Keratinocyte (primary cell): ENCODE results near the gene NRSN1.

Source experiments
- EZH2 ChIP-seq: IDR thresholded peaks from one replicate; pipeline ENCODE4 v1.6.1; 2012; ENCODE audit warnings: inconsistent platforms, mild to moderate bottlenecking, low read length, moderate library complexity
- TF ChIP-seq, protein P1 (sequence below), 3 experiments: IDR thresholded peaks in 1 of 3; conservative IDR thresholded peaks in 1 of 3; optimal IDR thresholded peaks in 1 of 3; 2 replicates in 2 of 3; 3 replicates in 1 of 3; pipeline versions ENCODE3 to v1.5.1; 2011; ENCODE audit warnings: low read length in 3 of 3, mild to moderate bottlenecking in 3 of 3, moderate library complexity in 2 of 3, control low read depth in 1 of 3, inconsistent platforms in 1 of 3; ENCODE audit not compliant: insufficient read depth in 2 of 3; ENCODE audit errors: extremely low read depth in 1 of 3

DNA sequence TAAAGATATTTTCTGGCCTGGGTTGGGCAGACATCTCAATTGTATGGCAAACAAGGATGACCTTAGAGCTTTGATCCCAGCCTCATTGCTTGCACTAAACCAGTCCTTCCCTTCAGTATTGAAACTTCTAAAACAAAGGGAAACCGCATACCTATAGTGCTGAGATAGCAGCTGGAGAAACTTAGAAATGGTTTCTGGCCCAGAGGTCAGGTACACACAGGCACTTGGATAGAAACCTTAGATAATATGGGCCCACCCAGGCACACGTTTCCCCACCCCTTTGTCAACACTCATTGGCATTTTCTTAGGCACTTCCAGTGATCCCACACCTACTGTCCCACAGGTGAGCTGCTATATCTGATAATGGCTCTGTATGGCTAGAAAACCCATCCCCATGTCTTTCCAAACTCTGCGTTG lies 22.1 kb downstream of the NRSN1 start:
- TF ChIP-seq, protein P1, sequence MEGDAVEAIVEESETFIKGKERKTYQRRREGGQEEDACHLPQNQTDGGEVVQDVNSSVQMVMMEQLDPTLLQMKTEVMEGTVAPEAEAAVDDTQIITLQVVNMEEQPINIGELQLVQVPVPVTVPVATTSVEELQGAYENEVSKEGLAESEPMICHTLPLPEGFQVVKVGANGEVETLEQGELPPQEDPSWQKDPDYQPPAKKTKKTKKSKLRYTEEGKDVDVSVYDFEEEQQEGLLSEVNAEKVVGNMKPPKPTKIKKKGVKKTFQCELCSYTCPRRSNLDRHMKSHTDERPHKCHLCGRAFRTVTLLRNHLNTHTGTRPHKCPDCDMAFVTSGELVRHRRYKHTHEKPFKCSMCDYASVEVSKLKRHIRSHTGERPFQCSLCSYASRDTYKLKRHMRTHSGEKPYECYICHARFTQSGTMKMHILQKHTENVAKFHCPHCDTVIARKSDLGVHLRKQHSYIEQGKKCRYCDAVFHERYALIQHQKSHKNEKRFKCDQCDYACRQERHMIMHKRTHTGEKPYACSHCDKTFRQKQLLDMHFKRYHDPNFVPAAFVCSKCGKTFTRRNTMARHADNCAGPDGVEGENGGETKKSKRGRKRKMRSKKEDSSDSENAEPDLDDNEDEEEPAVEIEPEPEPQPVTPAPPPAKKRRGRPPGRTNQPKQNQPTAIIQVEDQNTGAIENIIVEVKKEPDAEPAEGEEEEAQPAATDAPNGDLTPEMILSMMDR (optimal IDR thresholded peaks at IDR 0.05 in 1 of 3, IDR thresholded peaks at IDR 0.05 in 1 of 3, conservative IDR thresholded peaks at IDR 0.05 in 1 of 3; ENCODE audit: extremely low read depth in 1 of 3, insufficient read depth in 2 of 3, low read length in 3 of 3), result no peak
- TF ChIP-seq EZH2, result no peak
